K562 (cell line): ENCODE measurements around the gene BIK. TPM values are rescaled to one million over a fixed set of nuclear protein-coding genes. Genes with fewer than 3 reads are reported as not detected.

Experiments used
- ARHGAP35 ChIP-seq: fragments of 450-650 bp; IDR thresholded peaks from 2 replicates; pipeline ENCODE4 v1.6.1; 2018; ENCODE audit not compliant: partially characterized antibody
- ARID3B ChIP-seq: fragments of 250-450 bp; sonication (Bioruptor Pico); IDR thresholded peaks from 2 replicates; pipeline ENCODE4 v1.4.0; 2020; ENCODE audit warnings: borderline replicate concordance
- BRD4 ChIP-seq: fragments of 200-600 bp; sonication (generic); IDR thresholded peaks from 2 replicates; pipeline ENCODE4 v1.6.1; 2017; ENCODE audit warnings: inconsistent platforms
- E2F5 ChIP-seq: sonication (generic); formaldehyde crosslinking; IDR thresholded peaks from 2 replicates; pipeline ENCODE4 v1.8.0; 2022; ENCODE audit warnings: mild to moderate bottlenecking, missing genetic modification reagents
- E4F1 ChIP-seq: fragments of 250-450 bp; sonication (Bioruptor Pico); IDR thresholded peaks from 2 replicates; pipeline ENCODE4 v1.5.0; 2021; ENCODE audit warnings: mild to moderate bottlenecking, borderline replicate concordance
- HIVEP1 ChIP-seq: fragments of 250-450 bp; sonication (Bioruptor Pico); IDR thresholded peaks from 2 replicates; pipeline ENCODE4 v1.4.0; 2020; ENCODE audit warnings: mild to moderate bottlenecking
- JUNB ChIP-seq: fragments of 450-650 bp; formaldehyde crosslinking; conservative IDR thresholded peaks from 2 replicates; pipeline ENCODE4 v1.4.0; 2020; ENCODE audit warnings: mild to moderate bottlenecking
- NFE2 ChIP-seq: IDR thresholded peaks from 2 replicates; pipeline ENCODE4 v1.6.1; 2014; ENCODE audit warnings: antibody characterized with exemption, low read depth
- NR2C2 ChIP-seq, 2 experiments: fragments of 200-800 bp in 1 of 2; sonication (Bioruptor generic) in 1 of 2; sonication (generic) in 1 of 2; formaldehyde crosslinking in 1 of 2; IDR thresholded peaks; 2 replicates each; pipeline versions ENCODE4 v1.6.1 to v1.8.0; 2016 to 2022; ENCODE audit warnings: mild to moderate bottlenecking in 1 of 2, missing compliant biosample characterization in 1 of 2, missing genetic modification characterization in 1 of 2, missing genetic modification reagents in 1 of 2
- NUFIP1 ChIP-seq: fragments of 450-650 bp; IDR thresholded peaks from 2 replicates; pipeline ENCODE4 v1.6.1; 2018; ENCODE audit not compliant: partially characterized antibody
- POU5F1 ChIP-seq: fragments of 150-350 bp; IDR thresholded peaks from 2 replicates; pipeline ENCODE4 v1.6.1; 2014; ENCODE audit warnings: borderline replicate concordance, low read length, low read depth, mild to moderate bottlenecking; ENCODE audit not compliant: partially characterized antibody
- RCOR1 ChIP-seq, 2 experiments: IDR thresholded peaks; 2 replicates each; pipeline ENCODE4 v1.6.1; 2012; ENCODE audit warnings: low read depth in 2 of 2, low read length in 2 of 2, borderline replicate concordance in 1 of 2, improper control_type of control experiment in 1 of 2
- RNF2 ChIP-seq: sonication (generic); IDR thresholded peaks from 2 replicates; pipeline ENCODE4 v1.6.1; 2016
- SMARCE1 ChIP-seq: fragments of 450-650 bp; IDR thresholded peaks from 2 replicates; pipeline ENCODE4 v1.7.1; 2016; ENCODE audit warnings: mild to moderate bottlenecking
- SRF ChIP-seq, 2 experiments: fragments of 250-450, 450-650 bp in 1 of 2; sonication (Bioruptor Pico) in 1 of 2; sonication (generic) in 1 of 2; formaldehyde crosslinking; IDR thresholded peaks; 2 replicates each; pipeline versions ENCODE4 v1.5.0 to v1.5.1; 2020 to 2022; ENCODE audit warnings: mild to moderate bottlenecking in 1 of 2, missing genetic modification reagents in 1 of 2
- SRSF7 ChIP-seq: fragments of 200-400 bp; formaldehyde crosslinking; optimal IDR thresholded peaks from 2 replicates; pipeline ENCODE3; 2017; ENCODE audit warnings: mild to moderate bottlenecking, low read depth, low read length
- TBP ChIP-seq: optimal IDR thresholded peaks from 2 replicates; pipeline ENCODE3; 2011; ENCODE audit warnings: low read depth, low read length, improper control_type of control experiment
- ZNF174 ChIP-seq: fragments of 250-450 bp; sonication (Bioruptor Pico); IDR thresholded peaks from 2 replicates; pipeline ENCODE4 v1.4.0; 2020; ENCODE audit warnings: mild to moderate bottlenecking
- ZNF175 ChIP-seq: fragments of 200-800 bp; sonication (Bioruptor generic); IDR thresholded peaks from 2 replicates; pipeline ENCODE4 v1.6.1; 2016; ENCODE audit warnings: low read depth, mild to moderate bottlenecking, missing genetic modification characterization, missing compliant biosample characterization
- ZNF740 ChIP-seq, 3 experiments: fragments of 200-800 bp in 1 of 3; sonication (Bioruptor generic) in 1 of 3; sonication (generic) in 1 of 3; formaldehyde crosslinking in 1 of 3; IDR thresholded peaks; 2 replicates each; pipeline versions ENCODE4 v1.6.1 to v1.8.0; 2016 to 2022; ENCODE audit warnings: mild to moderate bottlenecking in 2 of 3, missing compliant biosample characterization in 2 of 3, missing genetic modification characterization in 2 of 3, missing genetic modification reagents in 1 of 3
- polyA plus RNA-seq, 8 experiments: library from polyadenylated mRNA; depleted of rRNA in 4 of 8; stranded (reverse) in 5 of 8; unstranded in 3 of 8; fragments of >200 nt; fragmentation: Nextera tagmentation in 2 of 8; fragmentation: Illumina TruSeq in 1 of 8; extraction: Ambion mirVana in 2 of 8; extraction: Trizol in 1 of 8; gene quantifications; 2 replicates each; pipeline versions ENCODE4 v1.2.1 to v1.2.3, GENCODE V29; 2011 to 2014; ENCODE audit warnings: inconsistent platforms in 1 of 8, missing spikeins in 1 of 8
- total RNA-seq, 7 experiments: library from RNA; depleted of rRNA in 6 of 7; stranded (reverse); fragments of >200 nt in 6 of 7; fragmentation: Illumina TruSeq in 2 of 7; extraction: Trizol in 2 of 7; gene quantifications; 2 replicates each; pipeline versions ENCODE4 v1.2.1 to v1.2.3, GENCODE V29; 2011 to 2021; ENCODE audit warnings: low replicate concordance in 1 of 7

The BIK gene
- total and polyA plus RNA-seq, 9 of the 15 experiments (the other 6 are each of a cell fraction or from before 2014, with no cell fraction given): 0.08 to 0.23 (median 0.18) TPM; not detected in 4

- no peak for TF ChIP-seq E2F5 (CRISPR knock-in tag)
- TF ChIP-seq HIVEP1 (CRISPR knock-in tag): no peak
- TF ChIP-seq RNF2: no peak
- TF ChIP-seq ARID3B (CRISPR knock-in tag): no peak
- TF ChIP-seq E4F1 (CRISPR knock-in tag): no peak
- peak; percentile 45 for TF ChIP-seq TBP
- TF ChIP-seq ARHGAP35: no peak
- no peak for TF ChIP-seq ZNF174 (CRISPR knock-in tag)
- TF ChIP-seq JUNB: no peak
- TF ChIP-seq ZNF175 (CRISPR knock-in tag): no peak
- TF ChIP-seq POU5F1: no peak
- TF ChIP-seq NR2C2 (CRISPR knock-in tag; IDR thresholded peaks at IDR 0.05): no peak; the same call in 1 of the 2 replicates
- peak; percentile 94 for TF ChIP-seq NR2C2 (tag; IDR thresholded peaks at IDR 0.05)
- TF ChIP-seq NUFIP1: no peak
- TF ChIP-seq SRF (CRISPR knock-in tag; IDR thresholded peaks at IDR 0.05): no peak
- TF ChIP-seq RCOR1 (IDR thresholded peaks at IDR 0.05; ENCODE audit: borderline replicate concordance in 1 of 2, low read depth in 2 of 2, low read length in 2 of 2): no peak
- no peak for TF ChIP-seq SMARCE1
- TF ChIP-seq SRSF7: no peak
- TF ChIP-seq ZNF740 (CRISPR knock-in tag; IDR thresholded peaks at IDR 0.05): no peak
- TF ChIP-seq ZNF740 (tag; IDR thresholded peaks at IDR 0.05): no peak
- TF ChIP-seq BRD4: no peak
- TF ChIP-seq NFE2: no peak
These were observed 32.5 kb downstream of the BIK start, which contains the start of gene MCAT (continued) for GRCh38 chr22:43142880-43143562.
